ENCODE data around the gene FAM32A.

DNA sequence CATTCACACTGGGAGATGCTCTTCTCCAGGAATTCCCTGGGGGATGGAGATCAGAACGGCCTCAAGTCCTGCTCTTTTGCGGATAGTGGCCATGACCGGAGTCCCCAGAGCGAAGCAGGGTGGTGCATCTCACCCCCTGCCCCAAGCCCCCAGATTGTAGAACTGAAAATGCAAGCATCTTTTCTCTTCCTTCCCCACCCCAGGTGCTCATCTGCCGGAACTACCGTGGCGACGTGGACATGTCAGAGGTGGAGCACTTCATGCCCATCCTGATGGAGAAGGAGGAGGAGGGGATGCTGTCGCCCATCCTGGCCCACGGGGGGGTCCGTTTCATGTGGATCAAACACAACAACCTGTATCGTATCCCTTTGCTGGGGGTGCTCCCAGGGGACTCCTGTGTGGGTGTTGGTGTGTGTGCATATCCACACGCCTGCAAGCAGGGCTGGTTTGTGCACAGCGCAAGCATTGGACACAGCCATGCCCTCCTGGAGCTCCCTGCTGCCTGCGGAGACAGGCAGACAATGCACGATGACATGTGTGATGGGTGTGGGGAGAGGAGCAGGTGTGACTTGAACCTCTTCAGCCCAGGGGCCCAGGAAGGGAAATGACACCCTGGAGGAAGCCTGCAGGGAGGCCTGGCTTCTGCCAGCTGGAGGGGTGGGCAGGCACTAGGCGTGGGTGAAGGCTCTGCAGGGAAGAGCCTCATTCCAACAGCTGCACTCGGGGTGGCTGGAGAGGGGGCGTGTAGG, 18.2 kb downstream of the FAM32A start:
- TF ChIP-seq POLR2A (IDR thresholded peaks at IDR 0.05) (no peak), POLR2AphosphoS5 (IDR thresholded peaks at IDR 0.05) (peak in 1 of 3 donors; percentile 11)
- TF ChIP-seq, protein P1, sequence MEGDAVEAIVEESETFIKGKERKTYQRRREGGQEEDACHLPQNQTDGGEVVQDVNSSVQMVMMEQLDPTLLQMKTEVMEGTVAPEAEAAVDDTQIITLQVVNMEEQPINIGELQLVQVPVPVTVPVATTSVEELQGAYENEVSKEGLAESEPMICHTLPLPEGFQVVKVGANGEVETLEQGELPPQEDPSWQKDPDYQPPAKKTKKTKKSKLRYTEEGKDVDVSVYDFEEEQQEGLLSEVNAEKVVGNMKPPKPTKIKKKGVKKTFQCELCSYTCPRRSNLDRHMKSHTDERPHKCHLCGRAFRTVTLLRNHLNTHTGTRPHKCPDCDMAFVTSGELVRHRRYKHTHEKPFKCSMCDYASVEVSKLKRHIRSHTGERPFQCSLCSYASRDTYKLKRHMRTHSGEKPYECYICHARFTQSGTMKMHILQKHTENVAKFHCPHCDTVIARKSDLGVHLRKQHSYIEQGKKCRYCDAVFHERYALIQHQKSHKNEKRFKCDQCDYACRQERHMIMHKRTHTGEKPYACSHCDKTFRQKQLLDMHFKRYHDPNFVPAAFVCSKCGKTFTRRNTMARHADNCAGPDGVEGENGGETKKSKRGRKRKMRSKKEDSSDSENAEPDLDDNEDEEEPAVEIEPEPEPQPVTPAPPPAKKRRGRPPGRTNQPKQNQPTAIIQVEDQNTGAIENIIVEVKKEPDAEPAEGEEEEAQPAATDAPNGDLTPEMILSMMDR (IDR thresholded peaks at IDR 0.05 in 8 of 11, conservative IDR thresholded peaks at IDR 0.05 in 3 of 11): no peak

Data from spleen (tissue), 7 donors.